Lower lobe of right lung (tissue), 2 donors: Measurements from ENCODE around the gene COA3. TPM values are rescaled to one million over a fixed set of nuclear protein-coding genes. Genes with fewer than 3 reads are reported as not detected.
A peak's percentile ranks its signal among the peaks of the same experiment; 100 is the strongest.

Experiments
- ATAC-seq, 2 donors: fragments of 200-7000 bp; cut with Tn5 transposase; one replicate each; pipeline ENCODE4 v1.9.1; 2020 to 2022; ENCODE audit warnings: mild to moderate bottlenecking in 2 of 2, moderate library complexity in 2 of 2
- DNase-seq: peaks from one replicate; pipeline ENCODE4 v3.0.0-alpha.2; 2020
- H3K27ac ChIP-seq: fragments of 200-600 bp; one replicate; pipeline ENCODE4 v1.8.0; 2022
- H3K27me3 ChIP-seq: fragments of 200-600 bp; one replicate; pipeline ENCODE4 v1.8.0; 2022; ENCODE audit warnings: low read depth
- H3K36me3 ChIP-seq: fragments of 200-600 bp; one replicate; pipeline ENCODE4 v1.8.0; 2022; ENCODE audit warnings: mild to moderate bottlenecking
- H3K4me1 ChIP-seq: fragments of 200-600 bp; one replicate; pipeline ENCODE4 v1.8.0; 2022
- H3K4me3 ChIP-seq: fragments of 200-600 bp; one replicate; pipeline ENCODE4 v1.8.0; 2022; ENCODE audit warnings: mild to moderate bottlenecking
- H3K9me3 ChIP-seq: fragments of 200-600 bp; one replicate; pipeline ENCODE4 v1.8.0; 2022
- CTCF ChIP-seq: fragments of 200-600 bp; IDR thresholded peaks from one replicate; pipeline ENCODE4 v1.8.0; 2022; ENCODE audit warnings: antibody characterized with exemption, mild to moderate bottlenecking
- intact Hi-C: fragments of 100-400 bp; cut with DNase I; formaldehyde crosslinking; loops from one replicate; pipeline ENCODE4 v1.11.0; 2022
- total RNA-seq: library from RNA; stranded (reverse); fragmentation: NEBNext Ultra II Directional; extraction: Animal tissue kit (Norgen Biotek cat#: 25700); gene quantifications from one replicate; pipeline ENCODE4 v1.2.1, GENCODE V29; 2021
- donor health status: DM: no; HTN: yes; CAD: no; lungs with severe emphysema.

COA3 gene
- total RNA-seq, 1 donor from 2014 or later, result 54.5 TPM

DNA sequence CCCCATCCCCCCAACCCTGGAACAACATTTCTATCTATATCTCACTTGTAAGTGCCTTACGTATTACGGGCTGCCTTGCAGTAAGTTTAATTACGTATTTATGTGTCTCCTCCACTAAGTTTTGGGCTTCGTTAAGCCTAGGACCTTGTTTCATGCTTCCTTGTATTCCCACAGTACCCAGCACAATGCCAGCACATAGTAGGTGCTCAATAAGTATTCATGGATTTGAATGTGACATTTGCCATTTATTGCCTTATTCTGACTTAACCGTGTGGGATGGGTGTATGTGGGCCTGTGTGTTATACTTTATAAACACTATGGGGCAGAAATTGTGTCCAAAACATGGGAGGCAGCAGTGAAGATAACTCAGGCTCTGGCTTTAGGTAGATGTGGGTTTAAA lies 6.0 kb downstream of the COA3 start:
- ATAC-seq (no peak), DNase-seq (no peak)
- no peak overlapping the region for H3K27ac ChIP-seq
- no peak overlapping the region for H3K4me3 ChIP-seq
- peaks cover 12% of the 10 kb centered on the region for H3K27me3 ChIP-seq
- no peaks in the 10 kb centered on the region for H3K9me3 ChIP-seq
- intact Hi-C loops, result no loop called here
- no peak for TF ChIP-seq CTCF
- peaks cover 9% of the 10 kb centered on the region for H3K4me1 ChIP-seq
- peaks cover 6% of the 10 kb centered on the region for H3K36me3 ChIP-seq

- Histone ChIP-seq H3K27ac (no peak overlapping the region), H3K4me3 (no peak overlapping the region), H3K9me3 (no peaks in the 10 kb centered on the region), H3K27me3 (peaks cover 18% of the 10 kb centered on the region), H3K4me1 (peaks cover 3% of the 10 kb centered on the region), H3K36me3 (peaks cover 6% of the 10 kb centered on the region)
- DNase-seq (no peak), ATAC-seq (no peak)
- intact Hi-C loops, result no loop called here
- TF ChIP-seq CTCF, result no peak
Measured at GRCh38 chr17:42791948-42792347, 6.6 kb downstream of the COA3 start.

GRCh38 chr17:42787266-42787665 lies 11.2 kb downstream of the COA3 start:
- H3K27ac ChIP-seq, result no peak overlapping the region
- H3K4me1 ChIP-seq, result peaks cover 9% of the 10 kb centered on the region
- H3K4me3 ChIP-seq, result no peak overlapping the region
- no peaks in the 10 kb centered on the region for H3K9me3 ChIP-seq
- no peak for ATAC-seq
- intact Hi-C loops, result no loop called here
- no peak for TF ChIP-seq CTCF
- no peak for DNase-seq
- H3K36me3 ChIP-seq, result no peaks in the 10 kb centered on the region
- H3K27me3 ChIP-seq, result peaks cover 62% of the 10 kb centered on the region

GRCh38 chr17:42784811-42785592 lies 13.5 kb downstream of the COA3 start:
- H3K36me3 ChIP-seq, result no peaks in the 10 kb centered on the region
- H3K4me3 ChIP-seq, result no peak overlapping the region
- H3K4me1 ChIP-seq, result peaks cover 11% of the 10 kb centered on the region
- no peak for TF ChIP-seq CTCF
- DNase-seq (no peak), ATAC-seq (peak in 1 of 2 donors; percentile 8)
- intact Hi-C loops, result no loop called here
- no peak overlapping the region for H3K27ac ChIP-seq
- H3K27me3 ChIP-seq, result peaks cover 84% of the 10 kb centered on the region
- H3K9me3 ChIP-seq, result no peaks in the 10 kb centered on the region

GRCh38 chr17:42784409-42784808 lies 14.1 kb downstream of the COA3 start:
- intact Hi-C loops, result no loop called here
- Histone ChIP-seq H3K36me3 (peaks cover 3% of the 10 kb centered on the region), H3K27me3 (peaks cover 86% of the 10 kb centered on the region), H3K27ac (no peak overlapping the region), H3K4me3 (no peak overlapping the region), H3K9me3 (no peaks in the 10 kb centered on the region), H3K4me1 (peaks cover 17% of the 10 kb centered on the region)
- DNase-seq (no peak), ATAC-seq (peak in 1 of 2 donors; percentile 4)
- no peak for TF ChIP-seq CTCF
